Liver (tissue), 9 donors: ENCODE data around the gene TCHP. TPM values are rescaled to one million over a fixed set of nuclear protein-coding genes. Genes with fewer than 3 reads are reported as not detected.
A peak's percentile ranks its signal among the peaks of the same experiment; 100 is the strongest.

Source experiments
- DNase-seq: peaks from one replicate; pipeline ENCODE4 v3.0.0-alpha.2; 2017; ENCODE audit warnings: low spot score
- H3K27ac ChIP-seq, 2 donors: one replicate each; pipeline ENCODE4 v1.7.0; 2013; ENCODE audit warnings: inconsistent platforms in 2 of 2, low read length in 2 of 2, control low read depth in 1 of 2, low read depth in 1 of 2, mild to moderate bottlenecking in 1 of 2
- H3K27me3 ChIP-seq, 4 donors: one replicate each; pipeline versions ENCODE4 v1.6.1 to v1.7.0; 2013; ENCODE audit warnings: low read length in 3 of 4, inconsistent platforms in 1 of 4, mild to moderate bottlenecking in 1 of 4, moderate library complexity in 1 of 4; ENCODE audit not compliant: control insufficient read depth in 4 of 4, insufficient read depth in 4 of 4
- H3K36me3 ChIP-seq, 4 donors: one replicate each; pipeline versions ENCODE4 v1.6.1 to v1.7.0; 2013; ENCODE audit warnings: low read length in 3 of 4, mild to moderate bottlenecking in 3 of 4, low read depth in 1 of 4, moderate library complexity in 1 of 4; ENCODE audit not compliant: control insufficient read depth in 4 of 4, insufficient read depth in 3 of 4
- H3K4me1 ChIP-seq, 4 donors: one replicate each; pipeline versions ENCODE4 v1.6.1 to v1.7.0; 2013; ENCODE audit warnings: low read length in 3 of 4, mild to moderate bottlenecking in 3 of 4, moderate library complexity in 1 of 4; ENCODE audit not compliant: control insufficient read depth in 4 of 4, insufficient read depth in 4 of 4
- H3K4me3 ChIP-seq, 3 donors: one replicate each; pipeline versions ENCODE4 v1.6.1 to v1.7.0; 2013; ENCODE audit warnings: low read length in 3 of 3, control low read depth in 1 of 3, low read depth in 1 of 3, mild to moderate bottlenecking in 1 of 3
- H3K9ac ChIP-seq, 2 donors: one replicate each; pipeline ENCODE4 v1.7.0; 2013; ENCODE audit warnings: low read length in 2 of 2, mild to moderate bottlenecking in 2 of 2, moderate library complexity in 2 of 2, control low read depth in 1 of 2, low read depth in 1 of 2
- H3K9me3 ChIP-seq, 4 donors: one replicate each; pipeline versions ENCODE4 v1.6.1 to v1.7.0; 2013; ENCODE audit warnings: low read length in 3 of 4; ENCODE audit not compliant: control insufficient read depth in 4 of 4
- EGR1 ChIP-seq, 2 donors: IDR thresholded peaks; 2 replicates each; pipeline ENCODE4 v1.6.1; 2016 to 2018; ENCODE audit warnings: antibody characterized with exemption in 2 of 2, low read depth in 2 of 2
- FOXA1 ChIP-seq: IDR thresholded peaks from 2 replicates; pipeline ENCODE4 v1.6.1; 2016; ENCODE audit warnings: antibody characterized with exemption
- FOXA2 ChIP-seq: IDR thresholded peaks from 2 replicates; pipeline ENCODE4 v1.6.1; 2016; ENCODE audit warnings: antibody characterized with exemption
- GABPA ChIP-seq, 2 donors: IDR thresholded peaks in 1 of 2; conservative IDR thresholded peaks in 1 of 2; 2 replicates each; pipeline ENCODE4 v1.6.1; 2016; ENCODE audit warnings: antibody characterized with exemption in 2 of 2, mild to moderate bottlenecking in 1 of 2, moderate library complexity in 1 of 2
- HNF4A ChIP-seq, 2 donors: conservative IDR thresholded peaks; 2 replicates each; pipeline ENCODE4 v1.6.1; 2016; ENCODE audit warnings: antibody characterized with exemption in 2 of 2, mild to moderate bottlenecking in 2 of 2
- HNF4G ChIP-seq: IDR thresholded peaks from 2 replicates; pipeline ENCODE4 v1.6.1; 2016; ENCODE audit warnings: antibody characterized with exemption
- JUND ChIP-seq, 2 donors: IDR thresholded peaks; 2 replicates each; pipeline ENCODE4 v1.6.1; 2016; ENCODE audit warnings: antibody characterized with exemption in 2 of 2
- NR2F2 ChIP-seq: IDR thresholded peaks from 2 replicates; pipeline ENCODE4 v1.6.1; 2016; ENCODE audit warnings: antibody characterized with exemption
- RAD21 ChIP-seq, 2 donors: IDR thresholded peaks; 2 replicates each; pipeline ENCODE4 v1.6.1; 2016; ENCODE audit warnings: antibody characterized with exemption in 2 of 2, mild to moderate bottlenecking in 2 of 2
- RXRA ChIP-seq, 2 donors: IDR thresholded peaks; 2 replicates each; pipeline ENCODE4 v1.6.1; 2017 to 2018; ENCODE audit warnings: antibody characterized with exemption in 2 of 2, mild to moderate bottlenecking in 1 of 2
- SP1 ChIP-seq: IDR thresholded peaks from 2 replicates; pipeline ENCODE4 v1.6.1; 2018; ENCODE audit warnings: antibody characterized with exemption, mild to moderate bottlenecking
- YY1 ChIP-seq: IDR thresholded peaks from 2 replicates; pipeline ENCODE4 v1.6.1; 2016; ENCODE audit warnings: antibody characterized with exemption, mild to moderate bottlenecking
- WGBS: extraction: QIAGEN DNeasy Blood & Tissue Kit; methylation state at CpG from one replicate; pipeline ENCODE4 v1.1.7; 2013; 5-methylcytosine and 5-hydroxymethylcytosine counted together
- polyA plus RNA-seq, 2 donors: library from polyadenylated mRNA; stranded (reverse) in 1 of 2; unstranded in 1 of 2; fragments of 200-250 nt in 1 of 2; fragments of >200 nt in 1 of 2; fragmentation: Nextera tagmentation in 1 of 2; extraction: Ambion mirVana in 1 of 2; gene quantifications; one replicate each; pipeline versions ENCODE4 v1.2.1 to v1.2.3, GENCODE V29; 2013 to 2015
- total RNA-seq, 2 donors: library from RNA; depleted of rRNA; stranded (reverse); fragments of >200 nt; gene quantifications; one replicate each; pipeline ENCODE4 v1.2.3, GENCODE V29; 2014
- TF ChIP-seq, protein P1 (sequence below): IDR thresholded peaks from 2 replicates; pipeline ENCODE4 v1.6.1; 2016; ENCODE audit warnings: antibody characterized with exemption, mild to moderate bottlenecking
- TF ChIP-seq, protein P2 (sequence below): fragments of 150-350 bp; IDR thresholded peaks from 2 replicates; pipeline ENCODE4 v1.5.1; 2017; ENCODE audit warnings: improper control_type of control experiment, low read depth, low read length; ENCODE audit not compliant: missing input control
- TF ChIP-seq, protein P3 (sequence below): IDR thresholded peaks from 2 replicates; pipeline ENCODE4 v1.6.1; 2016; ENCODE audit warnings: antibody characterized with exemption
- TF ChIP-seq, protein P4 (sequence below): IDR thresholded peaks from 2 replicates; pipeline ENCODE4 v1.6.1; 2016; ENCODE audit warnings: antibody characterized with exemption
- donor health status: healthy.
- donor health status: healthy.
- donor health status: healthy.
- donor health status: healthy.
- donor health status: healthy.

The TCHP gene
- total and polyA plus RNA-seq, 4 donors, result 5.0 to 9.8 (median 5.2) TPM

DNA sequence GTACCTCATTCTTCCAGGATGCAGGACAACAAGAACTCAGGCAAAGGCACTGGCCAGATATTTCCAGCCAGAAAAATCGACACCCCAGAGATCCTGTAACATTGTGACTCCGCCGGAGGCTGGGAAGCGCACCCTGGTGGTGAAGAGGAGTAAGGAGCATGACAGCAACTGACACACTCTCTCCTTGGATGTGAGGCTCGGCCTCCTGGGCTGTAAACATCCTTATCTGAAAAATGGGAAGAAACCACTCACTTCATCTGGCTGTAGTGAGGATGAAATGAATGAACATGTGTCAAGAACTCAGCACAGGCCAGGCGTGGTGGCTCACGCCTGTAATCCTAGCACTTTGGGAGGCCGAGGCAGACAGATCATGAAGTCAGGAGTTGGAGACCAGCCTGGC lies 27.5 kb downstream of the TCHP start:
- Histone ChIP-seq H3K4me1 (no peaks in the 10 kb centered on the region), H3K36me3 (peaks cover 4 to 26% (median 21%) of the 10 kb centered on the region in 4 donors), H3K4me3 (no peak overlapping the region), H3K27me3 (no peaks in the 10 kb centered on the region), H3K9ac (no peak overlapping the region), H3K9me3 (no peaks in the 10 kb centered on the region), H3K27ac (no peak overlapping the region)
- TF ChIP-seq FOXA2 (no peak), RAD21 (IDR thresholded peaks at IDR 0.05) (peak; percentile 61 to 82), YY1 (no peak), EGR1 (IDR thresholded peaks at IDR 0.05; ENCODE audit: low read depth in 2 of 2) (no peak), HNF4G (no peak)
- TF ChIP-seq, protein P1, sequence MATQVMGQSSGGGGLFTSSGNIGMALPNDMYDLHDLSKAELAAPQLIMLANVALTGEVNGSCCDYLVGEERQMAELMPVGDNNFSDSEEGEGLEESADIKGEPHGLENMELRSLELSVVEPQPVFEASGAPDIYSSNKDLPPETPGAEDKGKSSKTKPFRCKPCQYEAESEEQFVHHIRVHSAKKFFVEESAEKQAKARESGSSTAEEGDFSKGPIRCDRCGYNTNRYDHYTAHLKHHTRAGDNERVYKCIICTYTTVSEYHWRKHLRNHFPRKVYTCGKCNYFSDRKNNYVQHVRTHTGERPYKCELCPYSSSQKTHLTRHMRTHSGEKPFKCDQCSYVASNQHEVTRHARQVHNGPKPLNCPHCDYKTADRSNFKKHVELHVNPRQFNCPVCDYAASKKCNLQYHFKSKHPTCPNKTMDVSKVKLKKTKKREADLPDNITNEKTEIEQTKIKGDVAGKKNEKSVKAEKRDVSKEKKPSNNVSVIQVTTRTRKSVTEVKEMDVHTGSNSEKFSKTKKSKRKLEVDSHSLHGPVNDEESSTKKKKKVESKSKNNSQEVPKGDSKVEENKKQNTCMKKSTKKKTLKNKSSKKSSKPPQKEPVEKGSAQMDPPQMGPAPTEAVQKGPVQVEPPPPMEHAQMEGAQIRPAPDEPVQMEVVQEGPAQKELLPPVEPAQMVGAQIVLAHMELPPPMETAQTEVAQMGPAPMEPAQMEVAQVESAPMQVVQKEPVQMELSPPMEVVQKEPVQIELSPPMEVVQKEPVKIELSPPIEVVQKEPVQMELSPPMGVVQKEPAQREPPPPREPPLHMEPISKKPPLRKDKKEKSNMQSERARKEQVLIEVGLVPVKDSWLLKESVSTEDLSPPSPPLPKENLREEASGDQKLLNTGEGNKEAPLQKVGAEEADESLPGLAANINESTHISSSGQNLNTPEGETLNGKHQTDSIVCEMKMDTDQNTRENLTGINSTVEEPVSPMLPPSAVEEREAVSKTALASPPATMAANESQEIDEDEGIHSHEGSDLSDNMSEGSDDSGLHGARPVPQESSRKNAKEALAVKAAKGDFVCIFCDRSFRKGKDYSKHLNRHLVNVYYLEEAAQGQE, result no peak
- TF ChIP-seq, protein P2, sequence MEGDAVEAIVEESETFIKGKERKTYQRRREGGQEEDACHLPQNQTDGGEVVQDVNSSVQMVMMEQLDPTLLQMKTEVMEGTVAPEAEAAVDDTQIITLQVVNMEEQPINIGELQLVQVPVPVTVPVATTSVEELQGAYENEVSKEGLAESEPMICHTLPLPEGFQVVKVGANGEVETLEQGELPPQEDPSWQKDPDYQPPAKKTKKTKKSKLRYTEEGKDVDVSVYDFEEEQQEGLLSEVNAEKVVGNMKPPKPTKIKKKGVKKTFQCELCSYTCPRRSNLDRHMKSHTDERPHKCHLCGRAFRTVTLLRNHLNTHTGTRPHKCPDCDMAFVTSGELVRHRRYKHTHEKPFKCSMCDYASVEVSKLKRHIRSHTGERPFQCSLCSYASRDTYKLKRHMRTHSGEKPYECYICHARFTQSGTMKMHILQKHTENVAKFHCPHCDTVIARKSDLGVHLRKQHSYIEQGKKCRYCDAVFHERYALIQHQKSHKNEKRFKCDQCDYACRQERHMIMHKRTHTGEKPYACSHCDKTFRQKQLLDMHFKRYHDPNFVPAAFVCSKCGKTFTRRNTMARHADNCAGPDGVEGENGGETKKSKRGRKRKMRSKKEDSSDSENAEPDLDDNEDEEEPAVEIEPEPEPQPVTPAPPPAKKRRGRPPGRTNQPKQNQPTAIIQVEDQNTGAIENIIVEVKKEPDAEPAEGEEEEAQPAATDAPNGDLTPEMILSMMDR, result peak; percentile 61
- no peak for DNase-seq
- 73% methylated on average over 8 of the region's 8 CpGs for WGBS

DNA sequence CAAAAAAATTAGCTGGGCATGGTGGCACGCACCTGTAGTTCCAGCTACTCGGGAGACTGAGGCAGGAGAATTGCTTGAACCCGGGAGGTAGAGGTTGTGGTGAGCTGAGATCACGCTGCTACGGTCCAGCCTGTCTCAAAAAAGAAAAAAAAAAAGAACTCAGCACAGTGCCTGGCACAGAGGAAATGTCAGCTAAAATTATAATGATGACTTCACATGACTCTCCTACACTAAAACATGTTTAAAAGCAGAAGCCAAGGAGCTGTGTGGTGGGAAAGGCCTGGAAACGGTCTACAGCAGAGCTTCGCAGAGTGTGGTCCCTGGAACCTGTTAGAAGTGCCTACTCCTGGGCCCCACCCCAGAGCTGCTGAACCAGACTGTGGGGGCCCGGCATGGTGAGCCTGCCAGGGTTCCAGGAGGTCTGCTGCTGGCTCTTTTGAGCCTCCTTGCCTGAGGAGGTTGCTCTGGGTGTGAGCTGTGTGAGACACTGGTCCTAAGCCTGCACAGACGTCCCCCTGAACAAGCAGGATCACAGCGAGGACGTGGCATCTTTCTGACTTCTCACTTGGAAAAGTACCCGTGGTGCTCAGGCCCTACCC lies 28.1 kb downstream of the TCHP start:
- peaks cover 7 to 32% (median 26%) of the 10 kb centered on the region in 4 donors for H3K36me3 ChIP-seq
- no peak overlapping the region for H3K27ac ChIP-seq

More for the DNA sequence above, 28.1 kb downstream of the TCHP start:
- Histone ChIP-seq H3K9ac (no peak overlapping the region), H3K4me1 (no peaks in the 10 kb centered on the region), H3K27me3 (no peaks in the 10 kb centered on the region), H3K9me3 (no peaks in the 10 kb centered on the region), H3K4me3 (no peak overlapping the region)
- no peak for DNase-seq
- TF ChIP-seq YY1, result no peak
- TF ChIP-seq NR2F2, result no peak
- TF ChIP-seq, protein P3, sequence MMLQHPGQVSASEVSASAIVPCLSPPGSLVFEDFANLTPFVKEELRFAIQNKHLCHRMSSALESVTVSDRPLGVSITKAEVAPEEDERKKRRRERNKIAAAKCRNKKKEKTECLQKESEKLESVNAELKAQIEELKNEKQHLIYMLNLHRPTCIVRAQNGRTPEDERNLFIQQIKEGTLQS, result no peak
- TF ChIP-seq FOXA2, result no peak
- TF ChIP-seq RXRA (IDR thresholded peaks at IDR 0.05), result no peak
- TF ChIP-seq EGR1 (IDR thresholded peaks at IDR 0.05; ENCODE audit: low read depth in 2 of 2), result no peak
- TF ChIP-seq, protein P1, result no peak
- TF ChIP-seq JUND (IDR thresholded peaks at IDR 0.05), result no peak
- no peak for TF ChIP-seq SP1
- TF ChIP-seq FOXA1, result no peak
- no peak for TF ChIP-seq RAD21 (IDR thresholded peaks at IDR 0.05)
- TF ChIP-seq, protein P4, sequence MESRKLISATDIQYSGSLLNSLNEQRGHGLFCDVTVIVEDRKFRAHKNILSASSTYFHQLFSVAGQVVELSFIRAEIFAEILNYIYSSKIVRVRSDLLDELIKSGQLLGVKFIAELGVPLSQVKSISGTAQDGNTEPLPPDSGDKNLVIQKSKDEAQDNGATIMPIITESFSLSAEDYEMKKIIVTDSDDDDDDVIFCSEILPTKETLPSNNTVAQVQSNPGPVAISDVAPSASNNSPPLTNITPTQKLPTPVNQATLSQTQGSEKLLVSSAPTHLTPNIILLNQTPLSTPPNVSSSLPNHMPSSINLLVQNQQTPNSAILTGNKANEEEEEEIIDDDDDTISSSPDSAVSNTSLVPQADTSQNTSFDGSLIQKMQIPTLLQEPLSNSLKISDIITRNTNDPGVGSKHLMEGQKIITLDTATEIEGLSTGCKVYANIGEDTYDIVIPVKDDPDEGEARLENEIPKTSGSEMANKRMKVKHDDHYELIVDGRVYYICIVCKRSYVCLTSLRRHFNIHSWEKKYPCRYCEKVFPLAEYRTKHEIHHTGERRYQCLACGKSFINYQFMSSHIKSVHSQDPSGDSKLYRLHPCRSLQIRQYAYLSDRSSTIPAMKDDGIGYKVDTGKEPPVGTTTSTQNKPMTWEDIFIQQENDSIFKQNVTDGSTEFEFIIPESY, result no peak
- no peak for TF ChIP-seq HNF4A (conservative IDR thresholded peaks at IDR 0.05)
- no peak for TF ChIP-seq GABPA (IDR thresholded peaks at IDR 0.05 in 1 of 2, conservative IDR thresholded peaks at IDR 0.05 in 1 of 2)
- TF ChIP-seq, protein P2, result no peak
- 94% methylated on average over 12 of the region's 12 CpGs for WGBS
